Liver (tissue), 9 donors: ENCODE results near the gene BMX. TPM values are rescaled to one million over a fixed set of nuclear protein-coding genes. Genes with fewer than 3 reads are reported as not detected.

Source experiments
- DNase-seq: peaks from one replicate; pipeline ENCODE4 v3.0.0-alpha.2; 2017; ENCODE audit warnings: low spot score
- H3K27ac ChIP-seq, 2 donors: one replicate each; pipeline ENCODE4 v1.7.0; 2013; ENCODE audit warnings: inconsistent platforms in 2 of 2, low read length in 2 of 2, control low read depth in 1 of 2, low read depth in 1 of 2, mild to moderate bottlenecking in 1 of 2
- H3K27me3 ChIP-seq, 4 donors: one replicate each; pipeline versions ENCODE4 v1.6.1 to v1.7.0; 2013; ENCODE audit warnings: low read length in 3 of 4, inconsistent platforms in 1 of 4, mild to moderate bottlenecking in 1 of 4, moderate library complexity in 1 of 4; ENCODE audit not compliant: control insufficient read depth in 4 of 4, insufficient read depth in 4 of 4
- H3K36me3 ChIP-seq, 4 donors: one replicate each; pipeline versions ENCODE4 v1.6.1 to v1.7.0; 2013; ENCODE audit warnings: low read length in 3 of 4, mild to moderate bottlenecking in 3 of 4, low read depth in 1 of 4, moderate library complexity in 1 of 4; ENCODE audit not compliant: control insufficient read depth in 4 of 4, insufficient read depth in 3 of 4
- H3K4me1 ChIP-seq, 4 donors: one replicate each; pipeline versions ENCODE4 v1.6.1 to v1.7.0; 2013; ENCODE audit warnings: low read length in 3 of 4, mild to moderate bottlenecking in 3 of 4, moderate library complexity in 1 of 4; ENCODE audit not compliant: control insufficient read depth in 4 of 4, insufficient read depth in 4 of 4
- H3K4me3 ChIP-seq, 3 donors: one replicate each; pipeline versions ENCODE4 v1.6.1 to v1.7.0; 2013; ENCODE audit warnings: low read length in 3 of 3, control low read depth in 1 of 3, low read depth in 1 of 3, mild to moderate bottlenecking in 1 of 3
- H3K9ac ChIP-seq, 2 donors: one replicate each; pipeline ENCODE4 v1.7.0; 2013; ENCODE audit warnings: low read length in 2 of 2, mild to moderate bottlenecking in 2 of 2, moderate library complexity in 2 of 2, control low read depth in 1 of 2, low read depth in 1 of 2
- H3K9me3 ChIP-seq, 4 donors: one replicate each; pipeline versions ENCODE4 v1.6.1 to v1.7.0; 2013; ENCODE audit warnings: low read length in 3 of 4; ENCODE audit not compliant: control insufficient read depth in 4 of 4
- CTCF ChIP-seq: fragments of 150-350 bp; IDR thresholded peaks from 2 replicates; pipeline ENCODE4 v1.5.1; 2017; ENCODE audit warnings: improper control_type of control experiment, low read depth, low read length; ENCODE audit not compliant: missing input control
- EGR1 ChIP-seq, 2 donors: IDR thresholded peaks; 2 replicates each; pipeline ENCODE4 v1.6.1; 2016 to 2018; ENCODE audit warnings: antibody characterized with exemption in 2 of 2, low read depth in 2 of 2
- FOXA2 ChIP-seq: IDR thresholded peaks from 2 replicates; pipeline ENCODE4 v1.6.1; 2016; ENCODE audit warnings: antibody characterized with exemption
- GABPA ChIP-seq, 2 donors: IDR thresholded peaks in 1 of 2; conservative IDR thresholded peaks in 1 of 2; 2 replicates each; pipeline ENCODE4 v1.6.1; 2016; ENCODE audit warnings: antibody characterized with exemption in 2 of 2, mild to moderate bottlenecking in 1 of 2, moderate library complexity in 1 of 2
- HNF4G ChIP-seq: IDR thresholded peaks from 2 replicates; pipeline ENCODE4 v1.6.1; 2016; ENCODE audit warnings: antibody characterized with exemption
- RAD21 ChIP-seq, 2 donors: IDR thresholded peaks; 2 replicates each; pipeline ENCODE4 v1.6.1; 2016; ENCODE audit warnings: antibody characterized with exemption in 2 of 2, mild to moderate bottlenecking in 2 of 2
- RXRA ChIP-seq, 2 donors: IDR thresholded peaks; 2 replicates each; pipeline ENCODE4 v1.6.1; 2017 to 2018; ENCODE audit warnings: antibody characterized with exemption in 2 of 2, mild to moderate bottlenecking in 1 of 2
- SP1 ChIP-seq: IDR thresholded peaks from 2 replicates; pipeline ENCODE4 v1.6.1; 2018; ENCODE audit warnings: antibody characterized with exemption, mild to moderate bottlenecking
- TAF1 ChIP-seq: conservative IDR thresholded peaks from 2 replicates; pipeline ENCODE4 v1.6.1; 2016; ENCODE audit warnings: antibody characterized with exemption, mild to moderate bottlenecking
- WGBS: extraction: QIAGEN DNeasy Blood & Tissue Kit; methylation state at CpG from one replicate; pipeline ENCODE4 v1.1.7; 2013; 5-methylcytosine and 5-hydroxymethylcytosine counted together
- polyA plus RNA-seq, 2 donors: library from polyadenylated mRNA; stranded (reverse) in 1 of 2; unstranded in 1 of 2; fragments of 200-250 nt in 1 of 2; fragments of >200 nt in 1 of 2; fragmentation: Nextera tagmentation in 1 of 2; extraction: Ambion mirVana in 1 of 2; gene quantifications; one replicate each; pipeline versions ENCODE4 v1.2.1 to v1.2.3, GENCODE V29; 2013 to 2015
- total RNA-seq, 2 donors: library from RNA; depleted of rRNA; stranded (reverse); fragments of >200 nt; gene quantifications; one replicate each; pipeline ENCODE4 v1.2.3, GENCODE V29; 2014
- TF ChIP-seq, protein P1 (sequence below): IDR thresholded peaks from 2 replicates; pipeline ENCODE4 v1.6.1; 2016; ENCODE audit warnings: antibody characterized with exemption, mild to moderate bottlenecking
- TF ChIP-seq, protein P2 (sequence below): IDR thresholded peaks from 2 replicates; pipeline ENCODE4 v1.6.1; 2016; ENCODE audit warnings: antibody characterized with exemption
- TF ChIP-seq, protein P3 (sequence below): IDR thresholded peaks from 2 replicates; pipeline ENCODE4 v1.6.1; 2016; ENCODE audit warnings: antibody characterized with exemption
- donor health status: healthy.
- donor health status: healthy.
- donor health status: healthy.
- donor health status: healthy.
- donor health status: healthy.

Gene BMX
- total and polyA plus RNA-seq, 4 donors, result 0.23 to 0.67 (median 0.33) TPM

DNA sequence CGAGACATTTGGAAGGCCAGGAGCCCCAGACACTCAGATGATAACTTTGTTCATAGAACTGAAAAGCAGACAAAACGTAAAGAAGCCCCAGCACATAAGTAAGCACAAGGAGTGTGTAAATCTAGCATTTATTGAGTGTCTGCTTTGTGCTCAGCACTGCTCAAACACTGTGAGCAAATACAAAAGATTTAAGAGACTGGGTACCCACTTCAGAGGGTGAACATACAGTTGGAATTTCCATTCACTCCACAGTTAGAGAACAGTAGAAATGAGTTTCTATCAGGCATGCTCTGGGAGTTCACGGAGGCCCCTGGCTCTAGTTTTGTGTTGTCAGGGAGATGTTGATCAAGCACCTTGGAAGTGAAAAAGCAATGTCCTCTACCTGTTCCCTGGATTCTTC lies 60.3 kb downstream of the BMX start:
- Histone ChIP-seq H3K9ac (no peak overlapping the region), H3K27me3 (peaks cover 0 to 4% (median 0%) of the 10 kb centered on the region in 4 donors), H3K9me3 (no peaks in the 10 kb centered on the region), H3K4me1 (no peaks in the 10 kb centered on the region), H3K27ac (no peak overlapping the region), H3K4me3 (no peak overlapping the region), H3K36me3 (peaks cover 0 to 2% (median 0%) of the 10 kb centered on the region in 4 donors)
- TF ChIP-seq HNF4G, result no peak
- TF ChIP-seq FOXA2, result no peak
- 91% methylated on average over 3 of the region's 3 CpGs for WGBS
- DNase-seq, result no peak

DNA sequence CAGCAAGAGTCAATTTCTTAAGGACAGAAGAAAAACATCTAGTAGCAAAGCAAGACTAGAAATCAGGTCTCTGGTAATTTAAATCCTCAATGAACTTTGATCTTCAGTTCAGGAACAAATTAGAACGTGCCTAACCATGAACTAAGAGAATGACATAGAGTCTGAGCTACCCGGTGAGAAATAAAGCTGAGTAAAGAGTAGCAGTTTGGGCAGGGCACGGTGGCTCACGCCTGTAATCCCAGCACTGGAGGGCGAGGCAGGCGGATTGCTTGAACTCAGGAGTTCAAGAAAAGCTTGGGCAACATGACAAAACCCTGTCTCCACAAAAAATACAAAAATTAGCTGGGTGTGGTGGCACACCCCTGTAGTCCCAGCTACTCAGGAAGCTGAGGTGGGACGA lies 62.4 kb downstream of the BMX start:
- Histone ChIP-seq H3K27ac (no peak overlapping the region), H3K4me3 (no peak overlapping the region), H3K9ac (no peak overlapping the region), H3K27me3 (peaks cover 0 to 4% (median 0%) of the 10 kb centered on the region in 4 donors), H3K4me1 (no peaks in the 10 kb centered on the region), H3K36me3 (peaks cover 0 to 2% (median 0%) of the 10 kb centered on the region in 4 donors), H3K9me3 (no peaks in the 10 kb centered on the region)
- TF ChIP-seq, protein P1, sequence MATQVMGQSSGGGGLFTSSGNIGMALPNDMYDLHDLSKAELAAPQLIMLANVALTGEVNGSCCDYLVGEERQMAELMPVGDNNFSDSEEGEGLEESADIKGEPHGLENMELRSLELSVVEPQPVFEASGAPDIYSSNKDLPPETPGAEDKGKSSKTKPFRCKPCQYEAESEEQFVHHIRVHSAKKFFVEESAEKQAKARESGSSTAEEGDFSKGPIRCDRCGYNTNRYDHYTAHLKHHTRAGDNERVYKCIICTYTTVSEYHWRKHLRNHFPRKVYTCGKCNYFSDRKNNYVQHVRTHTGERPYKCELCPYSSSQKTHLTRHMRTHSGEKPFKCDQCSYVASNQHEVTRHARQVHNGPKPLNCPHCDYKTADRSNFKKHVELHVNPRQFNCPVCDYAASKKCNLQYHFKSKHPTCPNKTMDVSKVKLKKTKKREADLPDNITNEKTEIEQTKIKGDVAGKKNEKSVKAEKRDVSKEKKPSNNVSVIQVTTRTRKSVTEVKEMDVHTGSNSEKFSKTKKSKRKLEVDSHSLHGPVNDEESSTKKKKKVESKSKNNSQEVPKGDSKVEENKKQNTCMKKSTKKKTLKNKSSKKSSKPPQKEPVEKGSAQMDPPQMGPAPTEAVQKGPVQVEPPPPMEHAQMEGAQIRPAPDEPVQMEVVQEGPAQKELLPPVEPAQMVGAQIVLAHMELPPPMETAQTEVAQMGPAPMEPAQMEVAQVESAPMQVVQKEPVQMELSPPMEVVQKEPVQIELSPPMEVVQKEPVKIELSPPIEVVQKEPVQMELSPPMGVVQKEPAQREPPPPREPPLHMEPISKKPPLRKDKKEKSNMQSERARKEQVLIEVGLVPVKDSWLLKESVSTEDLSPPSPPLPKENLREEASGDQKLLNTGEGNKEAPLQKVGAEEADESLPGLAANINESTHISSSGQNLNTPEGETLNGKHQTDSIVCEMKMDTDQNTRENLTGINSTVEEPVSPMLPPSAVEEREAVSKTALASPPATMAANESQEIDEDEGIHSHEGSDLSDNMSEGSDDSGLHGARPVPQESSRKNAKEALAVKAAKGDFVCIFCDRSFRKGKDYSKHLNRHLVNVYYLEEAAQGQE, result no peak
- TF ChIP-seq RXRA (IDR thresholded peaks at IDR 0.05), result no peak
- TF ChIP-seq, protein P2, sequence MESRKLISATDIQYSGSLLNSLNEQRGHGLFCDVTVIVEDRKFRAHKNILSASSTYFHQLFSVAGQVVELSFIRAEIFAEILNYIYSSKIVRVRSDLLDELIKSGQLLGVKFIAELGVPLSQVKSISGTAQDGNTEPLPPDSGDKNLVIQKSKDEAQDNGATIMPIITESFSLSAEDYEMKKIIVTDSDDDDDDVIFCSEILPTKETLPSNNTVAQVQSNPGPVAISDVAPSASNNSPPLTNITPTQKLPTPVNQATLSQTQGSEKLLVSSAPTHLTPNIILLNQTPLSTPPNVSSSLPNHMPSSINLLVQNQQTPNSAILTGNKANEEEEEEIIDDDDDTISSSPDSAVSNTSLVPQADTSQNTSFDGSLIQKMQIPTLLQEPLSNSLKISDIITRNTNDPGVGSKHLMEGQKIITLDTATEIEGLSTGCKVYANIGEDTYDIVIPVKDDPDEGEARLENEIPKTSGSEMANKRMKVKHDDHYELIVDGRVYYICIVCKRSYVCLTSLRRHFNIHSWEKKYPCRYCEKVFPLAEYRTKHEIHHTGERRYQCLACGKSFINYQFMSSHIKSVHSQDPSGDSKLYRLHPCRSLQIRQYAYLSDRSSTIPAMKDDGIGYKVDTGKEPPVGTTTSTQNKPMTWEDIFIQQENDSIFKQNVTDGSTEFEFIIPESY, result no peak
- TF ChIP-seq GABPA (IDR thresholded peaks at IDR 0.05 in 1 of 2, conservative IDR thresholded peaks at IDR 0.05 in 1 of 2), result no peak
- TF ChIP-seq, protein P3, sequence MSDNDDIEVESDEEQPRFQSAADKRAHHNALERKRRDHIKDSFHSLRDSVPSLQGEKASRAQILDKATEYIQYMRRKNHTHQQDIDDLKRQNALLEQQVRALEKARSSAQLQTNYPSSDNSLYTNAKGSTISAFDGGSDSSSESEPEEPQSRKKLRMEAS, result no peak
- no peak for TF ChIP-seq HNF4G
- TF ChIP-seq EGR1 (IDR thresholded peaks at IDR 0.05; ENCODE audit: low read depth in 2 of 2), result no peak
- no peak for TF ChIP-seq TAF1
- no peak for TF ChIP-seq SP1
- no peak for TF ChIP-seq RAD21 (IDR thresholded peaks at IDR 0.05)
- WGBS, result 68% methylated on average over 7 of the region's 7 CpGs
- no peak for DNase-seq

DNA sequence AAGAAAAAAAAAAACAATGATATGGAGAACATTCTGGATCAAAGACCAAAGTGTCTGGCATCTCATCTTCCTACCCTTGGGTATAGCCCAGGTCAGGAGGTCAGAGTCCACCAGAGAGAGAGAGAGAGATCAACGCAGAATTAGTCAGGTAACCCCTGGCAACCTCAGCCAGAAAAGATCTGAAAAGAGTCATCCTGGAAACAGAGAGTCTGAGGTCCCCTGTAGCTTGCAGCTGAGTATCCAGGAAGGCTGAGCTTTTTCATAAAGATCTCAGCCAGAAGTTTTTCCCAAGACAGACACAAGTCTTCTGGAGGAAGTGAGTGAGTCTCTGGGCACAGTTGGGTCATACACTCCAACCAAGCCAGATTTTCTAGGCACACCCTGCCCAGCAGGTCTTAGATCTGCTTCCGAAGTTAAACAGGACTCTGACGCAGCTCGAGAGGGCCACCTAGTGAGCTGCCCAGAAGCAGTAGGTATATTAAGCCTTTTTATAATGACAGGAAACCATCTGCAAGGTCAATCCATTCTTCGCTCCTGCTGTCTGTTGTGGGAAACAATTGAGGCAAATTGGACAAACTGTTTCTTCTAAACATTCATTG lies 64.5 kb downstream of the BMX start:
- WGBS, result 9% methylated on average over 5 of the region's 5 CpGs
- peaks cover 0 to 4% (median 0%) of the 10 kb centered on the region in 4 donors for H3K27me3 ChIP-seq
- DNase-seq, result peak; percentile 44
- H3K4me3 ChIP-seq, result no peak overlapping the region
- no peak overlapping the region for H3K9ac ChIP-seq
- TF ChIP-seq CTCF (peak; percentile 55), EGR1 (IDR thresholded peaks at IDR 0.05; ENCODE audit: low read depth in 2 of 2) (no peak), RAD21 (IDR thresholded peaks at IDR 0.05) (peak; percentile 81 to 87)
- no peaks in the 10 kb centered on the region for H3K9me3 ChIP-seq
- peaks cover 0 to 2% (median 0%) of the 10 kb centered on the region in 4 donors for H3K36me3 ChIP-seq
- no peaks in the 10 kb centered on the region for H3K4me1 ChIP-seq
- H3K27ac ChIP-seq, result no peak overlapping the region
